Stimulated activated CD8-positive, alpha-beta memory T cell treated with anti-CD3 and anti-CD28 coated beads, Interleukin-2, amount 100 ng/mL, for 48 hours (primary cell): ENCODE results near the gene DNMT1.
"Not testable (repeated sequence)": the region's sequence is repeated elsewhere in the genome, so short reads cannot be mapped to it uniquely, and the experiment has no call there.

Experiments
- DNase-seq, 2 donors: peaks; one replicate each; pipeline ENCODE4 v3.0.0-alpha.2; 2020; ENCODE audit warnings: low read depth in 2 of 2

Gene DNMT1

GRCh38 chr19:10194500-10195198 lies at the start of gene DNMT1:
Gene DNMT1, minus strand, starts transcription at chr19:10194953. Its CDS starts 54 bp downstream, at chr19:10194899.
- peak; percentile 94 to 98 for DNase-seq

GRCh38 chr19:10243606-10244005 lies 48.9 kb upstream of the DNMT1 start:
- DNase-seq = no peak

GRCh38 chr19:10241826-10242449 lies 47.2 kb upstream of the DNMT1 start:
- DNase-seq = not testable (repeated sequence)

- DNase-seq = no peak
Observed at GRCh38 chr19:10238172-10238783, 43.5 kb upstream of the DNMT1 start.

GRCh38 chr19:10237702-10238101 lies 42.9 kb upstream of the DNMT1 start:
- no peak for DNase-seq

- not testable (repeated sequence) for DNase-seq
Observed at GRCh38 chr19:10235409-10235808, 40.7 kb upstream of the DNMT1 start.

- no peak for DNase-seq
Observed at GRCh38 chr19:10235003-10235402, 40.2 kb upstream of the DNMT1 start.

- DNase-seq = no peak
Observed at GRCh38 chr19:10233946-10234345, 39.2 kb upstream of the DNMT1 start.

- DNase-seq = no peak
Observed at GRCh38 chr19:10231612-10232228, 37.0 kb upstream of the DNMT1 start.

- DNase-seq = peak; percentile 58 to 60
Observed at GRCh38 chr19:10230861-10231611, 36.3 kb upstream of the DNMT1 start, which contains the start of gene S1PR2. Gene S1PR2, minus strand, starts transcription at chr19:10231331. Its CDS starts 6,426 bp downstream, at chr19:10224905.

GRCh38 chr19:10230173-10230860 lies 35.6 kb upstream of the DNMT1 start:
- peak; percentile 17 to 25 for DNase-seq

GRCh38 chr19:10228920-10229319 lies 34.2 kb upstream of the DNMT1 start:
- no peak for DNase-seq

GRCh38 chr19:10228393-10228792 lies 33.6 kb upstream of the DNMT1 start:
- no peak for DNase-seq

GRCh38 chr19:10227026-10227971 lies 32.5 kb upstream of the DNMT1 start:
- DNase-seq = no peak

- no peak for DNase-seq
Observed at GRCh38 chr19:10226376-10227025, 31.7 kb upstream of the DNMT1 start.

- no peak for DNase-seq
Observed at GRCh38 chr19:10226021-10226375, 31.2 kb upstream of the DNMT1 start.

GRCh38 chr19:10224337-10224736 lies 29.6 kb upstream of the DNMT1 start:
- DNase-seq = no peak

- DNase-seq = no peak
Observed at GRCh38 chr19:10223488-10224213, 28.9 kb upstream of the DNMT1 start.
